HUES48 (cell line): ENCODE measurements around the gene ZRANB3.
"Not testable (repeated sequence)": the region's sequence is repeated elsewhere in the genome, so short reads cannot be mapped to it uniquely, and the experiment has no call there.

Experiments
- H3K27ac ChIP-seq: one replicate; pipeline ENCODE4 v1.7.0; 2013; ENCODE audit warnings: low read depth, low read length, inconsistent platforms
- H3K27me3 ChIP-seq: 2 replicates; pipeline ENCODE4 v1.6.1; 2013; ENCODE audit warnings: mild to moderate bottlenecking, low read length; ENCODE audit not compliant: control insufficient read depth, insufficient read depth
- H3K36me3 ChIP-seq: 2 replicates; pipeline ENCODE4 v1.6.1; 2013; ENCODE audit warnings: low read length; ENCODE audit not compliant: control insufficient read depth, insufficient read depth
- H3K4me1 ChIP-seq: 2 replicates; pipeline ENCODE4 v1.6.1; 2013; ENCODE audit warnings: mild to moderate bottlenecking, low read length; ENCODE audit not compliant: control insufficient read depth, insufficient read depth
- H3K4me3 ChIP-seq: 2 replicates; pipeline ENCODE4 v1.5.1; 2013; ENCODE audit warnings: mild to moderate bottlenecking, low read depth, low read length
- H3K9ac ChIP-seq: 2 replicates; pipeline ENCODE4 v1.6.1; 2013; ENCODE audit warnings: mild to moderate bottlenecking, low read depth, low read length, moderate library complexity
- H3K9me3 ChIP-seq: 2 replicates; pipeline ENCODE4 v1.6.1; 2013; ENCODE audit warnings: low read length; ENCODE audit not compliant: control insufficient read depth, insufficient read depth

The ZRANB3 gene

GRCh38 chr2:135435155-135435554, 95.9 kb downstream of the ZRANB3 start:
- not testable (repeated sequence) for H3K27ac ChIP-seq, H3K9ac ChIP-seq, H3K27me3 ChIP-seq

GRCh38 chr2:135424849-135425248, 106.2 kb downstream of the ZRANB3 start:
- no peak overlapping the region for H3K9ac ChIP-seq
- no peaks in the 10 kb centered on the region for H3K36me3 ChIP-seq
- H3K4me1 ChIP-seq, result no peaks in the 10 kb centered on the region
- no peaks in the 10 kb centered on the region for H3K27me3 ChIP-seq
- H3K4me3 ChIP-seq, result no peak overlapping the region
- H3K9me3 ChIP-seq, result no peaks in the 10 kb centered on the region
- H3K27ac ChIP-seq, result no peak overlapping the region

More at GRCh38 chr2:135435155-135435554, 95.9 kb downstream of the ZRANB3 start:
- H3K4me1 ChIP-seq, H3K9me3 ChIP-seq, H3K36me3 ChIP-seq, H3K4me3 ChIP-seq: not testable (repeated sequence)

GRCh38 chr2:135422898-135423297, 108.1 kb downstream of the ZRANB3 start:
- H3K4me1 ChIP-seq, result no peaks in the 10 kb centered on the region
- no peaks in the 10 kb centered on the region for H3K9me3 ChIP-seq
- H3K9ac ChIP-seq, result no peak overlapping the region
- no peak overlapping the region for H3K27ac ChIP-seq
- H3K36me3 ChIP-seq, result no peaks in the 10 kb centered on the region
- H3K4me3 ChIP-seq, result no peak overlapping the region
- H3K27me3 ChIP-seq, result no peaks in the 10 kb centered on the region

GRCh38 chr2:135411646-135412045, 119.4 kb downstream of the ZRANB3 start:
- Histone ChIP-seq H3K4me3 (no peak overlapping the region), H3K36me3 (no peaks in the 10 kb centered on the region), H3K27me3 (no peaks in the 10 kb centered on the region), H3K9me3 (no peaks in the 10 kb centered on the region), H3K27ac (no peak overlapping the region), H3K9ac (no peak overlapping the region), H3K4me1 (no peaks in the 10 kb centered on the region)

GRCh38 chr2:135409436-135409835, 121.6 kb downstream of the ZRANB3 start:
- no peak overlapping the region for H3K27ac ChIP-seq

GRCh38 chr2:135396259-135396658, 134.8 kb downstream of the ZRANB3 start:
- H3K27ac ChIP-seq, H3K27me3 ChIP-seq, H3K4me1 ChIP-seq, H3K4me3 ChIP-seq, H3K36me3 ChIP-seq, H3K9ac ChIP-seq, H3K9me3 ChIP-seq: not testable (repeated sequence)

More at GRCh38 chr2:135409436-135409835, 121.6 kb downstream of the ZRANB3 start:
- Histone ChIP-seq H3K9me3 (no peaks in the 10 kb centered on the region), H3K9ac (no peak overlapping the region), H3K4me3 (no peak overlapping the region), H3K4me1 (no peaks in the 10 kb centered on the region), H3K36me3 (no peaks in the 10 kb centered on the region), H3K27me3 (no peaks in the 10 kb centered on the region)

GRCh38 chr2:135386993-135387392, 144.0 kb downstream of the ZRANB3 start:
- Histone ChIP-seq H3K36me3 (no peaks in the 10 kb centered on the region), H3K27ac (no peak overlapping the region), H3K9ac (no peak overlapping the region), H3K4me3 (no peak overlapping the region), H3K27me3 (no peaks in the 10 kb centered on the region), H3K9me3 (no peaks in the 10 kb centered on the region), H3K4me1 (no peaks in the 10 kb centered on the region)

GRCh38 chr2:135378591-135378990, 152.4 kb downstream of the ZRANB3 start:
- Histone ChIP-seq H3K9me3 (peaks cover 13% of the 10 kb centered on the region; the same call in 1 of the 2 replicates), H3K9ac (no peak overlapping the region), H3K36me3 (no peaks in the 10 kb centered on the region), H3K27me3 (no peaks in the 10 kb centered on the region), H3K4me3 (no peak overlapping the region), H3K4me1 (no peaks in the 10 kb centered on the region), H3K27ac (no peak overlapping the region)

GRCh38 chr2:135373702-135374101, 157.3 kb downstream of the ZRANB3 start:
- Histone ChIP-seq H3K36me3 (no peaks in the 10 kb centered on the region), H3K4me3 (no peak overlapping the region), H3K9me3 (0 out of 2 replicates have a peak, but pooled peaks cover 2% of the 10 kb centered on the region), H3K27ac (no peak overlapping the region), H3K27me3 (no peaks in the 10 kb centered on the region), H3K4me1 (peaks cover 5% of the 10 kb centered on the region; the same call in 1 of the 2 replicates), H3K9ac (no peak overlapping the region)

- Histone ChIP-seq H3K9me3 (no peaks in the 10 kb centered on the region), H3K4me1 (peaks cover 4% of the 10 kb centered on the region; the same call in 1 of the 2 replicates), H3K27me3 (no peaks in the 10 kb centered on the region), H3K9ac (no peak overlapping the region), H3K27ac (no peak overlapping the region), H3K4me3 (no peak overlapping the region), H3K36me3 (no peaks in the 10 kb centered on the region)
Observed at GRCh38 chr2:135349941-135350340, 181.1 kb downstream of the ZRANB3 start.

GRCh38 chr2:135348096-135348704, 182.8 kb downstream of the ZRANB3 start:
- not testable (repeated sequence) for H3K4me1 ChIP-seq, H3K9me3 ChIP-seq, H3K27me3 ChIP-seq, H3K9ac ChIP-seq, H3K4me3 ChIP-seq, H3K36me3 ChIP-seq, H3K27ac ChIP-seq
